Measurements from ENCODE around the gene SIX3.

SIX3 gene

DNA sequence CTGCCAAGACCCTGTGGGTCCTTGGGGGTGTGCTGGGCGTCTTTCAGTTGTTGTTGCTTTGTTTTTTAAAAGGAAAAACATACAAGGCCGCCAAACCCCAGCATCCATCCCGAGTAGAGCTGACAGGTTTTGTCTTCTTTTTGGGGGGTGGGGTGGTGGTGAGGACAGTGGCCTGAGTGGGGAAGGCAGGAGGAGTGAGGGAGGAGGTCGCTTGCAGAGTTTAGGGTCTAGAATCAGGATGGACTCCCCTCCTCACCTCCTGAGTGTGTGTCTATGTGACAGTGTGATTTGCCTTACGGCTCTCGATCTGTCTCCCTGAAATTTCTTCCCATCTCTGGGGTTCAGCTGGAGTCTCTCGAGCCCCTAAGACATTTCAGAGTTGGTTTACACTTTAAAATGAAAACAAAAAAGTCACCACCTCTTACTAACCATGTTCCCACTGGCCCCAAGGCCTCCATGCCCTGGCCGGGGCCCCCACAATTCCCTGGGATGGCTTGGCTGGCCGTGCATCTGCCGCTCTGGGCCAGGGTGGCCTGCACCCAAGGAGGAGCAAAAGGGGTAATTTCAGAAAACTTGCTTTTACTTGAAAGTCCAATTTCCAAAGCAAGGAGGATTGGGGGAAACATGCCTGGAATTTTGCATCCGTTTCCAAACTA lies 5.0 kb downstream of the SIX3 start:
- Histone ChIP-seq H3K79me2 (ENCODE audit: insufficient read depth, low read length) (no peaks in the 10 kb centered on the region), H3K36me3 (ENCODE audit: insufficient read depth, low read length) (no peaks in the 10 kb centered on the region), H3K27me3 (ENCODE audit: insufficient read depth, low read length) (no peaks in the 10 kb centered on the region; the same call in 1 of the 2 replicates), H2AFZ (ENCODE audit: low read length) (no peak overlapping the region), H3K27ac (ENCODE audit: low read depth, low read length, poor library complexity, severe bottlenecking) (no peak overlapping the region), H3F3A (ENCODE audit: insufficient read depth, low read length) (no peaks in the 10 kb centered on the region), H3K4me3 (ENCODE audit: low read depth, low read length, poor library complexity, severe bottlenecking) (no peak overlapping the region), H3K4me1 (ENCODE audit: insufficient read depth, low read length, severe bottlenecking) (no peaks in the 10 kb centered on the region), H3K9me2 (ENCODE audit: low read depth, low read length) (no peaks in the 10 kb centered on the region), H3K4me2 (ENCODE audit: low read length) (no peak overlapping the region), H3K9ac (ENCODE audit: low read length) (no peak overlapping the region), H3K9me3 (ENCODE audit: low read length) (no peaks in the 10 kb centered on the region), H4K20me1 (ENCODE audit: insufficient read depth, low read length) (no peaks in the 10 kb centered on the region)
- TF ChIP-seq, protein P1, sequence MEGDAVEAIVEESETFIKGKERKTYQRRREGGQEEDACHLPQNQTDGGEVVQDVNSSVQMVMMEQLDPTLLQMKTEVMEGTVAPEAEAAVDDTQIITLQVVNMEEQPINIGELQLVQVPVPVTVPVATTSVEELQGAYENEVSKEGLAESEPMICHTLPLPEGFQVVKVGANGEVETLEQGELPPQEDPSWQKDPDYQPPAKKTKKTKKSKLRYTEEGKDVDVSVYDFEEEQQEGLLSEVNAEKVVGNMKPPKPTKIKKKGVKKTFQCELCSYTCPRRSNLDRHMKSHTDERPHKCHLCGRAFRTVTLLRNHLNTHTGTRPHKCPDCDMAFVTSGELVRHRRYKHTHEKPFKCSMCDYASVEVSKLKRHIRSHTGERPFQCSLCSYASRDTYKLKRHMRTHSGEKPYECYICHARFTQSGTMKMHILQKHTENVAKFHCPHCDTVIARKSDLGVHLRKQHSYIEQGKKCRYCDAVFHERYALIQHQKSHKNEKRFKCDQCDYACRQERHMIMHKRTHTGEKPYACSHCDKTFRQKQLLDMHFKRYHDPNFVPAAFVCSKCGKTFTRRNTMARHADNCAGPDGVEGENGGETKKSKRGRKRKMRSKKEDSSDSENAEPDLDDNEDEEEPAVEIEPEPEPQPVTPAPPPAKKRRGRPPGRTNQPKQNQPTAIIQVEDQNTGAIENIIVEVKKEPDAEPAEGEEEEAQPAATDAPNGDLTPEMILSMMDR (IDR thresholded peaks at IDR 0.05; ENCODE audit: low read length) = no peak
- no peak for TF ChIP-seq EZH2 (IDR thresholded peaks at IDR 0.05; ENCODE audit: borderline replicate concordance, low read length)

DNA sequence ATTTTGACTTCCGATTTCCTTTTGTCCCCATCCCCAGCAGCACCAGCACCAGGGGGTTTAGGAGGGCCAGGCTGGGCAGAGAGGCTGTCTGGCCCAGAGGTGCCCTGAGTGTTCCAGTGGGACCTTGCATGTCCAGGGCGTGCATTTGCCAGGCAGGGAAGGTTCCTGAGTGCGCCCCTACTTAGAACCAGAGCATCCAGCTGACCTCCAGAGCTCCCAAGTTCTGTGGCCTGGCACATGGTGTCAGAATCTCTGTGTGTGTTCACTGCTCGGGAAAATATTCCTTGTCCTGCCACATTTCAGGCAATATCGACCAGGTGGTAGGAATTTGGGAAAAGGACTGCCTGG lies 5.5 kb downstream of the SIX3 start:
- H4K20me1 ChIP-seq (ENCODE audit: insufficient read depth, low read length) = no peaks in the 10 kb centered on the region
- no peaks in the 10 kb centered on the region for H3K9me2 ChIP-seq (ENCODE audit: low read depth, low read length)
- H3K9me3 ChIP-seq (ENCODE audit: low read length) = no peaks in the 10 kb centered on the region
- no peak overlapping the region for H3K4me2 ChIP-seq (ENCODE audit: low read length)
- no peak for TF ChIP-seq EZH2 (IDR thresholded peaks at IDR 0.05; ENCODE audit: borderline replicate concordance, low read length)
- H3K4me1 ChIP-seq (ENCODE audit: insufficient read depth, low read length, severe bottlenecking) = no peaks in the 10 kb centered on the region
- no peaks in the 10 kb centered on the region for H3K79me2 ChIP-seq (ENCODE audit: insufficient read depth, low read length)
- no peak overlapping the region for H3K27ac ChIP-seq (ENCODE audit: low read depth, low read length, poor library complexity, severe bottlenecking)
- no peaks in the 10 kb centered on the region for H3F3A ChIP-seq (ENCODE audit: insufficient read depth, low read length)
- no peak overlapping the region for H3K4me3 ChIP-seq (ENCODE audit: low read depth, low read length, poor library complexity, severe bottlenecking)
- no peaks in the 10 kb centered on the region for H3K36me3 ChIP-seq (ENCODE audit: insufficient read depth, low read length)
- no peak overlapping the region for H3K9ac ChIP-seq (ENCODE audit: low read length)
- no peak overlapping the region for H2AFZ ChIP-seq (ENCODE audit: low read length)
- H3K27me3 ChIP-seq (ENCODE audit: insufficient read depth, low read length) = no peaks in the 10 kb centered on the region; the same call in 1 of the 2 replicates

DNA sequence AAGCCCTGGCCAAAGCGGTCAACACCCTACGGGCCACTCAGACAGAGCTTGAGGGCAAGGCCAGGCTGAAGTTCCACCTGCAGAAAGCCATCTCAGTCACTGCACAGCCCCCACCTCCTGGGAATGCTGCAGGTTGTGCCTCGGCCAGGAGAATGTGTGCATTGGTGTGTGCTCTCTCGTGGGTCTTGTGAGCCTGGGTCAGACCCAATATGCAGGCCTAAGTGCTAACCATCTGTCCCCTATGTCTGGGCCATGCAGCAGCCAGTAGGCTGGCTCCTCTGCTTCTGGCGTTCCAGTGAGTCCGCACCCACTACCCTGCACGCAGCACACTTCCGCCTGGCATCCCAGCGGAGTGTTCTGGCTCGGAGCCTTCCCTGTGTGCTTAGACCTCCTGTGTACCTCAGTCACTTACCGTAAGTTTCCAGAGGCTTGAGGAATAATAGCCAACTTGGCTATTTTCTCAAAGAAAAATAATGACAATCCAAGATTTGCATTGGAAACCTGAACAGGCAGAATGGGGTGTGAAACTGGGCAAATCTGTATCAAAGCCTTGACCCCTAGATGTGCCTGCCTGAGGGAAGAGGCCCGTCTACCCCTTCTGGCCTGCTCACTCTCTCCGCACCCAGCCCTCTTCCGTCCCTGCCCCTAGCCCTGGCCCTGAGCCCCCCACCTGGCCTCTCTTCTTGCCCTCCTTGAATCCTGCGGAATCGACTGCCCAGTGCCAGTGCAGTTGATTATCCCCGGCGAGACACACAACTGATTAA lies 7.2 kb downstream of the SIX3 start:
- Histone ChIP-seq H2AFZ (ENCODE audit: low read length) (no peak overlapping the region), H3K27me3 (ENCODE audit: insufficient read depth, low read length) (no peaks in the 10 kb centered on the region; the same call in 1 of the 2 replicates), H3K79me2 (ENCODE audit: insufficient read depth, low read length) (no peaks in the 10 kb centered on the region), H3F3A (ENCODE audit: insufficient read depth, low read length) (no peaks in the 10 kb centered on the region), H3K27ac (ENCODE audit: low read depth, low read length, poor library complexity, severe bottlenecking) (no peak overlapping the region), H3K9me2 (ENCODE audit: low read depth, low read length) (no peaks in the 10 kb centered on the region), H3K4me3 (ENCODE audit: low read depth, low read length, poor library complexity, severe bottlenecking) (no peak overlapping the region), H3K36me3 (ENCODE audit: insufficient read depth, low read length) (no peaks in the 10 kb centered on the region), H3K9ac (ENCODE audit: low read length) (no peak overlapping the region), H4K20me1 (ENCODE audit: insufficient read depth, low read length) (no peaks in the 10 kb centered on the region), H3K4me1 (ENCODE audit: insufficient read depth, low read length, severe bottlenecking) (no peaks in the 10 kb centered on the region), H3K4me2 (ENCODE audit: low read length) (no peak overlapping the region), H3K9me3 (ENCODE audit: low read length) (no peaks in the 10 kb centered on the region)
- TF ChIP-seq, protein P1 (IDR thresholded peaks at IDR 0.05; ENCODE audit: low read length) = no peak
- TF ChIP-seq EZH2 (IDR thresholded peaks at IDR 0.05; ENCODE audit: borderline replicate concordance, low read length) = no peak

Measured in OCI-LY1 (cell line).